H1 (cell line): ENCODE measurements around the gene DKK2. TPM values are rescaled to one million over a fixed set of nuclear protein-coding genes. Genes with fewer than 3 reads are reported as not detected.

Experiments used
- CTCF ChIA-PET: fragments of 300-600 bp; sonication (Branson Sonifier 250); formaldehyde crosslinking; loops from one replicate; lab custom pipeline; 2021; ENCODE audit not compliant: partially characterized antibody; lab: Charles Lee
- POLR2A ChIA-PET: fragments of 300-600 bp; sonication (Branson Sonifier 250); formaldehyde crosslinking; loops from one replicate; lab custom pipeline; 2021; ENCODE audit warnings: inconsistent platforms; ENCODE audit not compliant: partially characterized antibody; lab: Charles Lee
- DNase-seq, 2 experiments: peaks; one replicate each; pipeline versions ENCODE4 v3.0.0 to v3.0.0-alpha.2; 2010 to 2022; ENCODE audit warnings: low spot score in 2 of 2, low read depth in 1 of 2, mixed read lengths in 1 of 2
- FAIRE-seq: peaks from 2 replicates; lab custom pipeline; 2011; peaks lifted over from hg19 to GRCh38; lab: Jason Lieb, UNC
- H2AFZ ChIP-seq: 2 replicates; pipeline ENCODE4 v1.8.1; 2012; ENCODE audit warnings: low read length, inconsistent platforms
- H2AK5ac ChIP-seq: 2 replicates; pipeline ENCODE4 v1.6.1; 2013; ENCODE audit warnings: low read depth, low read length
- H2BK120ac ChIP-seq: replicated peaks from 2 replicates; pipeline ENCODE3; 2013; ENCODE audit warnings: low read depth, low read length, inconsistent platforms
- H2BK12ac ChIP-seq: 2 replicates; pipeline ENCODE4 v1.6.1; 2013; ENCODE audit warnings: low read depth, low read length
- H2BK15ac ChIP-seq: 2 replicates; pipeline ENCODE4 v1.6.1; 2013; ENCODE audit warnings: low read length
- H2BK20ac ChIP-seq: 2 replicates; pipeline ENCODE4 v1.6.1; 2013; ENCODE audit warnings: low read length
- H2BK5ac ChIP-seq: 2 replicates; pipeline ENCODE4 v1.6.1; 2013; ENCODE audit warnings: low read depth, low read length
- H3K14ac ChIP-seq: 2 replicates; pipeline ENCODE4 v1.6.1; 2013; ENCODE audit warnings: inconsistent platforms; ENCODE audit not compliant: insufficient read length
- H3K18ac ChIP-seq: 2 replicates; pipeline ENCODE4 v1.6.1; 2013; ENCODE audit warnings: low read length; ENCODE audit errors: extremely low read depth
- H3K23ac ChIP-seq: 2 replicates; pipeline ENCODE4 v1.6.1; 2013; ENCODE audit warnings: inconsistent platforms; ENCODE audit not compliant: insufficient read length
- H3K23me2 ChIP-seq: 2 replicates; pipeline ENCODE4 v1.6.1; 2013; ENCODE audit warnings: low read depth, low read length
- H3K27ac ChIP-seq: 2 replicates; pipeline ENCODE4 v1.6.1; 2011; ENCODE audit warnings: low read depth, low read length, inconsistent platforms
- H3K27me3 ChIP-seq, 4 experiments: replicated peaks in 1 of 4; 1 replicate in 1 of 4; 2 replicates in 3 of 4; pipeline versions ENCODE4 v1.6.1 to v1.8.1; 2011 to 2013; ENCODE audit warnings: low read length in 3 of 4, mild to moderate bottlenecking in 3 of 4, inconsistent platforms in 2 of 4, mixed read lengths in 2 of 4, moderate library complexity in 1 of 4; ENCODE audit not compliant: control insufficient read depth in 3 of 4, insufficient read depth in 3 of 4; ENCODE audit errors: extremely low read depth in 1 of 4
- H3K36me3 ChIP-seq, 4 experiments: 2 replicates each; pipeline versions ENCODE4 v1.6.1 to v1.8.1; 2011 to 2013; ENCODE audit warnings: mild to moderate bottlenecking in 4 of 4, low read length in 3 of 4, moderate library complexity in 2 of 4, control low read depth in 1 of 4, inconsistent platforms in 1 of 4; ENCODE audit not compliant: insufficient read depth in 4 of 4, control insufficient read depth in 2 of 4
- H3K4ac ChIP-seq: replicated peaks from 2 replicates; pipeline ENCODE3; 2013; ENCODE audit warnings: low read length, low read depth, mixed read lengths, inconsistent platforms; ENCODE audit not compliant: insufficient read length
- H3K4me1 ChIP-seq, 4 experiments: replicated peaks in 1 of 4; 1 replicate in 1 of 4; 2 replicates in 3 of 4; pipeline versions ENCODE4 v1.6.1 to v1.8.1; 2011 to 2013; ENCODE audit warnings: low read length in 3 of 4, inconsistent platforms in 2 of 4, mixed read lengths in 1 of 4; ENCODE audit not compliant: insufficient read depth in 4 of 4, control insufficient read depth in 3 of 4
- H3K4me2 ChIP-seq, 2 experiments: 2 replicates each; pipeline versions ENCODE4 v1.6.1 to v1.8.1; 2011 to 2013; ENCODE audit warnings: low read depth in 2 of 2, low read length in 2 of 2, control low read depth in 1 of 2, inconsistent platforms in 1 of 2, mild to moderate bottlenecking in 1 of 2; ENCODE audit not compliant: insufficient read depth in 1 of 2
- H3K4me3 ChIP-seq, 4 experiments: fragments of 200-600, 300-600 bp in 1 of 4; sonication (generic), shearing (Covaris generic), sonication (Bioruptor Twin) in 1 of 4; 2 replicates each; pipeline versions ENCODE4 v1.5.1 to v1.8.1; 2011 to 2016; ENCODE audit warnings: low read length in 4 of 4, low read depth in 3 of 4, control low read depth in 2 of 4, inconsistent platforms in 2 of 4, mild to moderate bottlenecking in 2 of 4, mixed read lengths in 1 of 4, moderate library complexity in 1 of 4; ENCODE audit not compliant: insufficient read depth in 2 of 4; ENCODE audit errors: extremely low read depth in 1 of 4
- H3K56ac ChIP-seq: replicated peaks from 2 replicates; pipeline ENCODE3; 2013; ENCODE audit warnings: low read depth, mild to moderate bottlenecking, mixed read lengths, low read length, inconsistent platforms; ENCODE audit not compliant: insufficient read length
- H3K79me1 ChIP-seq: 2 replicates; pipeline ENCODE4 v1.6.1; 2013; ENCODE audit warnings: low read depth, low read length, control low read depth
- H3K79me2 ChIP-seq, 2 experiments: 2 replicates each; pipeline versions ENCODE4 v1.6.1 to v1.8.1; 2012 to 2013; ENCODE audit warnings: low read length in 2 of 2, mild to moderate bottlenecking in 2 of 2, inconsistent platforms in 1 of 2; ENCODE audit not compliant: insufficient read depth in 2 of 2, control insufficient read depth in 1 of 2
- H3K9ac ChIP-seq, 4 experiments: replicated peaks in 1 of 4; 1 replicate in 1 of 4; 2 replicates in 3 of 4; pipeline versions ENCODE4 v1.6.1 to v1.8.1; 2011 to 2013; ENCODE audit warnings: low read depth in 3 of 4, low read length in 3 of 4, control low read depth in 2 of 4, mild to moderate bottlenecking in 2 of 4, moderate library complexity in 2 of 4, inconsistent platforms in 1 of 4; ENCODE audit errors: extremely low read depth in 1 of 4
- H3K9me3 ChIP-seq, 2 experiments: 2 replicates each; pipeline versions ENCODE4 v1.6.1 to v1.8.1; 2012 to 2013; ENCODE audit warnings: mild to moderate bottlenecking in 2 of 2, moderate library complexity in 2 of 2, control low read depth in 1 of 2, inconsistent platforms in 1 of 2, low read depth in 1 of 2, low read length in 1 of 2, mixed read lengths in 1 of 2; ENCODE audit not compliant: insufficient read depth in 2 of 2
- H4K20me1 ChIP-seq, 2 experiments: replicated peaks in 1 of 2; 2 replicates each; pipeline versions ENCODE3 to v1.8.1; 2011 to 2013; ENCODE audit warnings: inconsistent platforms in 2 of 2, low read length in 2 of 2, mild to moderate bottlenecking in 1 of 2; ENCODE audit not compliant: insufficient read depth in 2 of 2, control insufficient read depth in 1 of 2
- H4K5ac ChIP-seq: 2 replicates; pipeline ENCODE4 v1.6.1; 2013; ENCODE audit warnings: low read length, low read depth, mixed read lengths, inconsistent platforms; ENCODE audit not compliant: insufficient read length
- H4K8ac ChIP-seq: 2 replicates; pipeline ENCODE4 v1.8.0; 2013; ENCODE audit warnings: mild to moderate bottlenecking, moderate library complexity, low read length, inconsistent platforms; ENCODE audit not compliant: insufficient read depth; ENCODE audit errors: extremely low read depth
- H4K91ac ChIP-seq: replicated peaks from 2 replicates; pipeline ENCODE3; 2013; ENCODE audit warnings: low read length, mixed read lengths, inconsistent platforms; ENCODE audit not compliant: insufficient read length
- CEBPB ChIP-seq: IDR thresholded peaks from 2 replicates; pipeline ENCODE4 v1.6.1; 2012; ENCODE audit warnings: low read depth, low read length
- EP300 ChIP-seq, 2 experiments: IDR thresholded peaks; 1 replicate in 1 of 2; 2 replicates in 1 of 2; pipeline ENCODE4 v1.6.1; 2011 to 2012; ENCODE audit warnings: low read depth in 2 of 2, low read length in 2 of 2, mild to moderate bottlenecking in 2 of 2, borderline replicate concordance in 1 of 2, inconsistent platforms in 1 of 2, moderate library complexity in 1 of 2
- NANOG ChIP-seq: IDR thresholded peaks from 2 replicates; pipeline ENCODE4 v1.6.1; 2011; ENCODE audit warnings: low read length, low read depth, mild to moderate bottlenecking, inconsistent platforms; ENCODE audit not compliant: insufficient read depth, poor library complexity, severe bottlenecking
- POU5F1 ChIP-seq: IDR thresholded peaks from 2 replicates; pipeline ENCODE4 v1.6.1; 2011; ENCODE audit warnings: low read depth, mild to moderate bottlenecking, low read length, moderate library complexity
- SRF ChIP-seq: IDR thresholded peaks from 2 replicates; pipeline ENCODE4 v1.6.1; 2011; ENCODE audit warnings: mild to moderate bottlenecking, low read depth, low read length, moderate library complexity
- SUZ12 ChIP-seq: fragments of 200-600 bp; sonication (generic); IDR thresholded peaks from 2 replicates; pipeline ENCODE4 v1.6.1; 2012; ENCODE audit warnings: mild to moderate bottlenecking, inconsistent platforms, low read length, moderate library complexity, mixed read lengths
- TAF7 ChIP-seq: optimal IDR thresholded peaks from 2 replicates; pipeline ENCODE3; 2011; ENCODE audit warnings: low read depth, mild to moderate bottlenecking, inconsistent platforms, low read length, moderate library complexity, borderline replicate concordance
- TBP ChIP-seq: IDR thresholded peaks from 2 replicates; pipeline ENCODE4 v1.6.1; 2011; ENCODE audit warnings: low read depth, low read length, improper control_type of control experiment
- YY1 ChIP-seq: IDR thresholded peaks from 2 replicates; pipeline ENCODE4 v1.6.1; 2011; ENCODE audit warnings: low read depth, mild to moderate bottlenecking, low read length
- ZNF274 ChIP-seq: IDR thresholded peaks from 2 replicates; pipeline ENCODE4 v1.7.0; 2012; ENCODE audit warnings: low read length, borderline replicate concordance; ENCODE audit errors: extremely low read depth
- WGBS, 2 experiments: shearing (Covaris generic) in 1 of 2; methylation state at CpG; one replicate each; pipeline versions ENCODE4 v1.1.6 to v1.1.7; 2013 to 2015; ENCODE audit warnings: low lambda C conversion rate in 2 of 2, mixed read lengths in 2 of 2, inconsistent platforms in 1 of 2, low coverage in 1 of 2, missing lambda C conversion rate in 1 of 2; ENCODE audit not compliant: insufficient replicate concordance in 2 of 2, insufficient coverage in 1 of 2, insufficient read length in 1 of 2; ENCODE audit errors: extremely low coverage in 1 of 2, missing lambda C conversion rate in 1 of 2; 5-methylcytosine and 5-hydroxymethylcytosine counted together
- polyA plus RNA-seq, 7 experiments: library from polyadenylated mRNA; depleted of rRNA in 3 of 7; stranded (reverse) in 5 of 7; unstranded in 2 of 7; fragments of >200 nt in 5 of 7; fragments of 200-250 nt in 2 of 7; gene quantifications; 1 replicate in 5 of 7; 2 replicates in 1 of 7; 4 replicates in 1 of 7; pipeline versions ENCODE4 v1.2.1 to v1.2.3, GENCODE V29; 2011 to 2013; ENCODE audit warnings: missing spikeins in 2 of 7, mixed read lengths in 2 of 7
- total RNA-seq: library from RNA; stranded (reverse); fragmentation: NEBNext Ultra II Directional; extraction: Animal tissue kit (Norgen Biotek cat#: 25700); gene quantifications from 2 replicates; pipeline ENCODE4 v1.2.1, GENCODE V29; 2021
- TF ChIP-seq, protein P1 (sequence below): IDR thresholded peaks from 2 replicates; pipeline ENCODE4 v1.6.1; 2012; ENCODE audit warnings: low read length, inconsistent platforms
- TF ChIP-seq, protein P2 (sequence below): IDR thresholded peaks from 2 replicates; pipeline ENCODE4 v1.6.1; 2011; ENCODE audit warnings: low read length, improper control_type of control experiment

Gene DKK2
- total and polyA plus RNA-seq, 2 of the 8 experiments (the other 6 are each of a cell fraction or from before 2014, with no cell fraction given) = 0.09 to 0.13 TPM

DNA sequence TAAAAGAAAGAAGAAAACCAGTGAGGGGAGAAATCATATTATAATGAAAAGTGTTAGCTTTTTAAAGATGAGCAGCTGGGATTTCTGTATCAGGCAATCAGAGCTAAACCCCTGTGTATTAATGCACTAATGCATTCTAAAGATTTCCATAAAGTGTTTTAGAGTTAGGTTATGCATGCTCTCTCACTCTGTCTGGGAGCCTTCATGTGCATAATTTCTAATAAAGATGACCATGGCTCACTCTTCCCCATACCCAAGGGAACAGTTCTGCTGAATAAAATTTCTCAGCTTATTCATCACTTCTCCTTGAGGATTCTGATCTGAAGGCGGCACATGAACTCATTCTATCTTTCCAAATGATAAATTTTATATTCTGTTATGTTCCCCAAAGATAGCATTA, 129.4 kb downstream of the DKK2 start:
- Histone ChIP-seq H3K18ac (no peak overlapping the region), H3K27me3 (no peaks in the 10 kb centered on the region), H3K14ac (no peak overlapping the region), H2BK12ac (no peak overlapping the region), H3K9me3 (no peaks in the 10 kb centered on the region), H3K56ac (no peak overlapping the region), H3K36me3 (no peaks in the 10 kb centered on the region), H3K79me1 (no peaks in the 10 kb centered on the region), H3K23ac (no peak overlapping the region), H2AFZ (no peak overlapping the region), H3K9ac (no peak overlapping the region), H2BK120ac (no peak overlapping the region), H3K4me2 (no peak overlapping the region), H2BK5ac (no peak overlapping the region), H4K20me1 (no peaks in the 10 kb centered on the region), H2AK5ac (no peak overlapping the region), H3K4ac (no peak overlapping the region), H4K5ac (no peak overlapping the region), H2BK15ac (no peak overlapping the region), H3K4me1 (no peaks in the 10 kb centered on the region), H3K4me3 (no peak overlapping the region), H4K8ac (no peak overlapping the region), H4K91ac (no peak overlapping the region), H3K23me2 (no peaks in the 10 kb centered on the region), H2BK20ac (no peak overlapping the region), H3K27ac (no peak overlapping the region), H3K79me2 (no peaks in the 10 kb centered on the region)
- WGBS, 2 experiments = 93% methylated on average over 1 of the region's 1 CpG; no CpG with 5 or more reads in 1 of the 2 experiments
- ChIA-PET POLR2A (no interaction called here), CTCF (interaction anchor here (1.0 kb wide), 1 partner anchor 128 kb away, joined by 3 read pairs; no protein-coding TSS in a partner anchor)
- DNase-seq = no peak
- no peak for FAIRE-seq
- no peak for TF ChIP-seq TBP
- no peak for TF ChIP-seq SRF
- no peak for TF ChIP-seq NANOG
- TF ChIP-seq YY1 = no peak
- TF ChIP-seq TAF7 = no peak
- TF ChIP-seq, protein P1, sequence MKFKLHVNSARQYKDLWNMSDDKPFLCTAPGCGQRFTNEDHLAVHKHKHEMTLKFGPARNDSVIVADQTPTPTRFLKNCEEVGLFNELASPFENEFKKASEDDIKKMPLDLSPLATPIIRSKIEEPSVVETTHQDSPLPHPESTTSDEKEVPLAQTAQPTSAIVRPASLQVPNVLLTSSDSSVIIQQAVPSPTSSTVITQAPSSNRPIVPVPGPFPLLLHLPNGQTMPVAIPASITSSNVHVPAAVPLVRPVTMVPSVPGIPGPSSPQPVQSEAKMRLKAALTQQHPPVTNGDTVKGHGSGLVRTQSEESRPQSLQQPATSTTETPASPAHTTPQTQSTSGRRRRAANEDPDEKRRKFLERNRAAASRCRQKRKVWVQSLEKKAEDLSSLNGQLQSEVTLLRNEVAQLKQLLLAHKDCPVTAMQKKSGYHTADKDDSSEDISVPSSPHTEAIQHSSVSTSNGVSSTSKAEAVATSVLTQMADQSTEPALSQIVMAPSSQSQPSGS = no peak
- no peak for TF ChIP-seq SUZ12
- TF ChIP-seq EP300 (IDR thresholded peaks at IDR 0.05; ENCODE audit: borderline replicate concordance in 1 of 2, low read depth in 2 of 2, low read length in 2 of 2) = no peak
- TF ChIP-seq POU5F1 = no peak
- no peak for TF ChIP-seq CEBPB
- TF ChIP-seq ZNF274 = no peak
- TF ChIP-seq, protein P2, sequence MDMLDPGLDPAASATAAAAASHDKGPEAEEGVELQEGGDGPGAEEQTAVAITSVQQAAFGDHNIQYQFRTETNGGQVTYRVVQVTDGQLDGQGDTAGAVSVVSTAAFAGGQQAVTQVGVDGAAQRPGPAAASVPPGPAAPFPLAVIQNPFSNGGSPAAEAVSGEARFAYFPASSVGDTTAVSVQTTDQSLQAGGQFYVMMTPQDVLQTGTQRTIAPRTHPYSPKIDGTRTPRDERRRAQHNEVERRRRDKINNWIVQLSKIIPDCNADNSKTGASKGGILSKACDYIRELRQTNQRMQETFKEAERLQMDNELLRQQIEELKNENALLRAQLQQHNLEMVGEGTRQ = no peak
